ENCODE measurements around the gene UGGT2.

- TF ChIP-seq CTCF (conservative IDR thresholded peaks at IDR 0.05) = no peak
- TF ChIP-seq ZFX (IDR thresholded peaks at IDR 0.05) = no peak
These were observed 12.6 kb upstream of the UGGT2 start for GRCh38 chr13:96065849-96066248.

Data from C4-2B (cell line).